GM21619 (cell line): Measurements from ENCODE around the gene PLA2G5.
A peak's percentile ranks its signal among the peaks of the same experiment; 100 is the strongest.

Source experiments
- ATAC-seq: cut with Tn5 transposase; IDR thresholded peaks from one replicate; pipeline ENCODE4 v1.9.1; 2021; ENCODE audit not compliant: unreplicated experiment

The PLA2G5 gene

DNA sequence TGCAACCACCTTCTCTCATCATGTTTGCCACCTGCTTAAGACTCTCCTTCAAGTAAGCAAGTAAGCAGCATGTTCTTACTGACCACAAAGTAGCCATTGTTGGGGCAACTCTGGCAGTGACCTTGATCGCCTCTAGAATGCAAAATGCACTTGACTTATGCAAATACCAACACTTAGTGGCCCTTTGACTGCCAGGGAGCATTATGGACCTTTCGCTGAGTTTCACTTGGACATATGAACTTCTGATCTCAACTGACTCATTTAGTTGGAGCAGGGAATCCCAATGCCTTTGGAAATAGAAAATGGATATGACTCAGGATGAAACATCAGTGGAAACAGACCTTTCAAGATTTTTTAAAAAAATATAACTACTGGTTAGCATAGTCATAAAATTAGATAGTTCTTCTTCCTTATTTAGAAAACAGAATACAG lies 6.1 kb upstream of the PLA2G5 start:
- ATAC-seq, result no peak

- ATAC-seq, result no peak
Measured at GRCh38 chr1:20068722-20069121, 1.3 kb upstream of the PLA2G5 start.

DNA sequence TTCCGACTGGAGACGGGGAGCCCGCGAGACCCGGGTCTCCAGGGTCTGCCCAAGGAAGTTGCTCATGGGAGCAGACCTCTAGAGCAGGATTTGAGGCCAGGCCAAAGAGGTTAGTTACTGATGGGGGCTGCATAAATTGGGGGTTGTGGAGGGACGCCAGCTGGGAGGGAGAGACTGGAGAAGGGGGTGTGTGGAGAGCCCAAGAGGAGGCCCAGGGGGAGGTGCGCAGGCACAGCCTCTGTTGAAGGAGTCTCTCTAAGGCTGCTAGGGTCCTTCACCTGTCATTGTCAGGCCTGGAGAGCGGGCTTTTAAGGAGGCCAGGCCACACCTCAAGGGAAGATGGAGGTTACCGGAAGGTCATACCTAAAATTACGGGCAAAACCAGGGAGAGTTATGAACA lies 363 bp downstream of the PLA2G5 start:
- ATAC-seq, result no peak

DNA sequence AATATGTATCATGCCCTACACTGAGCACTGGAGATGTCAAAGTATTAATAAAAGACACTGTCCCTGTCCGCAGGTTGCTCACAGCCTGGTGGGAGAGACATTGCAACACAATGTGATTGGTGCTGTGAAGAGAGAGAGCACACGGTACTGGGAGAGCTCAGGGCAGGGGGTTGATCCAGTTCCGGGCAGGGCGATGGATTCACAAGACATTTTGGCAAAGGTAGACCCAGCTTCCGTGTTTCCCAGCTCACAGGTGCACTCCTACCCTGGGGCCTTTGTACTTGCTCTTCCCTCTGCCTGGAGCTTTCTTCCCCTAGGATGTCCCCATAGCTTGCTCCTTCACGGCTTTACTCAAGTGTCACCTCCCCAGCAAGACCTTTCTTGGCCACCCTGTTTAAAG lies 1.4 kb downstream of the PLA2G5 start:
- ATAC-seq, result no peak

DNA sequence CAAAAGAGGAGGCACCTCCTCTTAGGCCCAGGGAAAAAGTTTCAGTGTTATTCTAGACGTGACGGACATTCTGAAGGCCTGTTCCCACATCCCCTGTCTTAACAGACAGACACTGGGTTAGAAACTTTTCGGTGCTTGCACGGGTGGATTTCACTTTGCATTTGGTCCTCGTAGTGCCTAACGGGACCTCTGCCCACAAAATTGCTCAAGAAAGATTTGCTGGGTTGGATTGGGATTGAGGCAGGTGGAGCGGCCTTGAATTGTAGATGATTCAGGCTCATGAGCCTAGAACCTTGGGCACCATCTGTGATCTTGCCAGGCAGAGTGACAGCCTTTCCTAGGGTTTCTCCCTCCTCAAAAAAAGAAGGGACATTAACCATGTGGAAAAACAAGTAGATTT lies 2.8 kb downstream of the PLA2G5 start:
- ATAC-seq, result no peak

DNA sequence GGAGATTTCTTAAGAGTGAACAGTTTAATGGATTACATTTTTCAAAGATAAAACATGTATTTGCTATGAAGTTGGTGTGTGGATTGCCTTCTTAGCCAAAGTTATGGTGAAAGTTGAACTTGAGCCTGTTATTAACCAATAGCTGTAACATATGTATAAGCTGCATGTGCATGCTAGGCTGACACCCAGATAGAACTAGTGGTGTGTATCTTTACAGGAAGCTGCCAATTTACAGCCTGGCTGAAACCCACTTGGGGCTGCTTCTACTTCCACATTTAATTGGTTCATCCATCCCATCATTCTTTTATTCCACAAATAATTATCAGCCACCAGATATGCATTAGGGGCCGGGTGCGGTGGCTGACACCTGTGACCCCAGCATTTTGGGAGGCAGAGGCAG lies 3.3 kb downstream of the PLA2G5 start:
- no peak for ATAC-seq

DNA sequence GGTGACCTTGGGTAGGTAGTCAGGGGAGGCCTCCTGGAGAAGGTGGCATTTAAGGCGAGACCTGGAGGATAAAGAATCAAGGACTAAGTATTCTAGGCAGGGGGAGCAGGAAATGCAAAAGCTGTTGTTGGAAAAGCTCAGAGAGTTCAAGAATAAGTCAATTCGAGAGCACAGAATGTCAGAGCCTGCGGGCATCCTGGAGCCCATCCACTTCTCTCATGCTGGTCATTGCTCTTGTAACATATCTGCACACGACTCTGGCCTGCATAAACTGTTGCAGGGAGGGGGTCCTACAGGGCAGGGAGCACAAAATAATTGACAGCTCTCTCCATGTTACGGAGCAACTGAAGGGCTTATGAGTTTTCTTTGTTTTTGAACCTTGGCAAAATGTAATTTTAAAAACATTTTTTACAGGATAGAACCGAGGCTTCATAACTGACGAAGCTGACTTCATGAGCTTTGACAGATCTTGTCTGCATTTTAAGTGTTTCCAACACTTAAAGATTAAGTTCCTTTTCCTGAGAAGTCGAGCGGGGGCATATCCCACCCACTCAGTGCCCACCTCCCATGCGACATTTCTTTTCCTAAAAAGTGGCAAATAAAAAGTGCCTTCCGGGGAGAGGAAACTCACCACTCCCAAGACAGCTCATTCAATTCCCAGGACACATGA lies 4.2 kb downstream of the PLA2G5 start:
- no peak for ATAC-seq

DNA sequence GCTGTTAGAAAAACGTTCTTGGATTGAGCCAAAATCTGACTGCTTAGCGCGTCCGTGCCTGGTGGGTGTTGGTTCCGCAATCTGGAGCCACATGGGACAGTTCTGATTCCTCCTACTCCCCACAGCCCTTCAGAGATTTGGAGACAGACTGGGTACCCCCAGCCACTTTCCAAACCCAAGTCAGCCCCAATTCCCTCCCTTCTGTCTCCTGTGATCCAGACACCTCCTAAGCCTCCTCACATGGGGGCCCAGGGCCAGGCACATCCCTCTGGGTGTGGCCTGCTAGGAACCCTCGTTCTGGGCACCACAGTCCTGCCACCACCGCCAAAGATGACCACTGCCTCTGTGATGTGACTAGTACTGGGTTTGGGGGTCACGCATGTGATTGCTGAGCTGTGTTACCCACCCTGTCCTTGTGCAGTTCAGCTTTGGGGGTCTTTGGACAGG lies 4.8 kb downstream of the PLA2G5 start:
- ATAC-seq, result no peak

- no peak for ATAC-seq
Measured at GRCh38 chr1:20075345-20075744, 5.4 kb downstream of the PLA2G5 start.

DNA sequence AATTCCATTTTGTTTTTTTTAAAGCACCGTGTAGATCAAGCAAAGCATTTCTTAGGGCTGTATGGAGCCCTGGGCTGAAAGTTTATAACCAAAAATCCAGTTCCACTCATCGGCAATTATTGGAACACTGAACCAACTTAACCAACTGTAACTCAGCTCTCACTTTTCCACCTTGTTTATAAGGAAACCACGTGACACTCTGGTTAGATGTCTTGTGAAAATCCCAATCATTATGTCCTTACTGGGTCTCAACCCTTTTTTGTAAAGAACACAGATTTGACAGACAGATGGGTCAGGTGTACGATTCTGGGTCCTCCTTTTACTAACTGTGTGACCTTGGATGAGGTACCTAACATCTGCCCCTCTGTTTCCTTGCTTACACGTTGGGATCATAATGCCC lies 6.2 kb downstream of the PLA2G5 start:
- no peak for ATAC-seq

- no peak for ATAC-seq
Measured at GRCh38 chr1:20076710-20077461, 6.9 kb downstream of the PLA2G5 start.

- ATAC-seq, result peak; percentile 50
Measured at GRCh38 chr1:20078171-20078651, 8.2 kb downstream of the PLA2G5 start.

- no peak for ATAC-seq
Measured at GRCh38 chr1:20078711-20079110, 8.7 kb downstream of the PLA2G5 start.

- no peak for ATAC-seq
Measured at GRCh38 chr1:20079661-20080305, 9.8 kb downstream of the PLA2G5 start.

DNA sequence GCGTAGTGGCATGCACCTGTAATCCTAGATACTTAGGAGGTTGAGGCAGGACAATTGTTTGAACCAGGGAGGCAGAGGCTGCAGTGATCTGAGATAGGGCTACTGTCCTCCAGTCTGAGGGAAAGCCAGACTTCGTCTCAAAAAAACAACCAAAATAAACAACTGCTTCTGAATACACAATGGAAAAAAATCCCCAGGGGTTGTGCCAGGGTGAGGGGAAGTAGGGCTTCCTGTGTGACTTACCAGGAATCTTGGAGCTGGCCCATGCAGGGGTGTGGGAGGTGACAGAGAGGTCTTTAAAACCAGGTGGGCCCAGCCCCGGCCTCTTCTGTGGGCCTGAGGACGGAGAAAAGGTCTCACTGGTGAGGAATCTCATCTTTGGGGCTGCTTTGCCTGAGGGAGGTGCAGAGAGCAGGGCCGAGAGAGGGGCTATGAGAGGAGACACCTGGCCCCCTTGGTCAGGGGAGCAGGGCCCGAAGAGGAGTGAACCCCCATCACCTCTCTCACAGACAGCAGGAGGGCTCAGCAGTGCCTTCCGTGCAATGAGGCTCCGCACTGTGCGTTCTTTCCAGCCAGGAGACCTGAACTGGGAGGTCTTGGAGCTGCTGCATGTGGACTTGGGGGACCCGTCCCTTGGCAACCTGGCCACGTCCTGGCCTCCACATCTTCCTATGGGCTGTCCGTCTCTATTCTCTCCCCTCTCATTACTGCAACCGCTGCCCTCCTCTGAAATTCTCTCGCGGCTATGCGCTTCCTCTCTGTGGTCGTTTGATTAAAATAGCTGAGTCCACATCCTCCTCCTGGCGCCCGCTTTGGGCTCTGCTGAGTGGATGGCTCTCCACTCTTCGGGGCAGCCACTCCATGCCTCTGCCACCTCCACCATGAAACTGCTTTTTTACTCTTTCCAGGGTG lies 10.7 kb downstream of the PLA2G5 start:
- no peak for ATAC-seq

DNA sequence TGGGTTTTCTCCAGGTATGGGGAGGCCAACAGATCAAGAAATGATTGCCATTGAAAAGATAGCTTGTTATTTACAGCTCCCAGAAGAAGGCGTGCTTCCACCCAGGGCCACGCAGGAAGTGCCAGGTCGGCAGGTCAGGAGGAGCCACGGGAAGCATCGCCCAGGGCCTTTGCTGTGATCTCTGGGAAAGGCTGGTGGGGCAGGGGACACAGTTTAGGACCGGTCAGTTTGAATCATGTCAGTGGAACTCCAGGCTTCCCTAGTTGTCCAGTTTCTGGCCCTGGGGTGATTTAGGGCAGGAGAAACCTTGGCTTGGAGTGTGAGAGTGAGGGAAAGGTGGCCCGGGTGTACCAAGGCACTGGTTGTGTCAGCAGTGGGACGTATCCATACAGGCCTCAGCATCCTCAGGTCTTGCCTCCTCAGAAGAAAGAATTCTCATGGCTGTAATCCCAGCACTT lies 11.4 kb downstream of the PLA2G5 start:
- no peak for ATAC-seq

GRCh38 chr1:20082772-20083171 lies 12.8 kb downstream of the PLA2G5 start:
- no peak for ATAC-seq

DNA sequence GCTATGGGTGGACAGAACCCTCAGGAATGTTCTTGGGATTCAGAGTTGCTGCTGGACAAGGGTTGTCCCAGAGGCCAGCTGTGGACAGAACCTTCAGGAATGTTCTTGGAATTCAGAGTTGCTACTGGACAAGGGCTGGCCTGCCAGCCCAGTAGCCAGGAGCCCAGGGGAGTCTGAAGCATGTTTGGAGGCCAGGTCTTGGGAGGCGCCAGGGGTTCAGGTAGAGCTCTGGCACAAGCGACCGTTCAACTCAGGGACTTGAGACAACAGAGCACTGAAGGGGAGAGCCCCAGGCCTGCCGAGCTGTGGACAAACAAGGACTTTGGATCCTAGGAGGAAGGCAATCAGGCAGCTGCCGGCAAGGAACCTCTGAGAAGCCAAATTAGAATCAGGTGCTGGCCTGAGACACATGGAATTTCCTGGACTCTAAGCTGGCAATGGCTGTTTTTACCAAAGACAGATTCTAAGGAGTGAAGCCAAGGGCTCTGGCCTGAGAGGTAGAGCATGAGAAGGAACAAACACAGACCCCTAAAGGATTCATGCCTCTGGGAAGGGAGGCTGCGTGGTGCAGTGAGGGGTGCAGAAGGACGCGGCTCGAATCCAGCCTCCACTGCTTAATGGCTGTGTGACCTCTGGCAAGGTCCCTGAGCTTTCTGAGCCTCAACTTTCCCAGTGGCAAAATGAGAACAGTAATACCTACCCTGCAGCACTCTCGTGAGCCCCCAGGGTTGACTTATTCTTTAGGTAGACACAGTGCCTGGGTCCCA lies 13.4 kb downstream of the PLA2G5 start:
- ATAC-seq, result no peak

DNA sequence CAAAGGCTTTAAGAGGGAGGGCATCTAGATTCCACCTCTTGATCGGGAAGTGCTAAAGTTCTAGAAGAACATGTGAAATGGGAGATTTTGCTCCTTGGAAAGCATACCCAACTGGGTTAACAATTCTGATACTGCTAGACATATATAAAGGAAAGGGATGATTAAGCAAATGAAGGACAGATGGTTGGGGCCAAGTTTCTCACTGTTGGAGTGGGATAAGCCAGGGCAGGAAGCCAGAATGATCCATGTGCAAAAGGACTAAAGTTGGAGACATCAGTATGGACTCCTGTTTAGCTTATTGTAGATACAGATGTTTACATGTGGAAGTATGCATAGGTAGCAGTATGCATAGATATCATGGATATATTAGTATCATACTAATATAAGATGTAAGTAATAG lies 16.8 kb downstream of the PLA2G5 start:
- no peak for ATAC-seq

DNA sequence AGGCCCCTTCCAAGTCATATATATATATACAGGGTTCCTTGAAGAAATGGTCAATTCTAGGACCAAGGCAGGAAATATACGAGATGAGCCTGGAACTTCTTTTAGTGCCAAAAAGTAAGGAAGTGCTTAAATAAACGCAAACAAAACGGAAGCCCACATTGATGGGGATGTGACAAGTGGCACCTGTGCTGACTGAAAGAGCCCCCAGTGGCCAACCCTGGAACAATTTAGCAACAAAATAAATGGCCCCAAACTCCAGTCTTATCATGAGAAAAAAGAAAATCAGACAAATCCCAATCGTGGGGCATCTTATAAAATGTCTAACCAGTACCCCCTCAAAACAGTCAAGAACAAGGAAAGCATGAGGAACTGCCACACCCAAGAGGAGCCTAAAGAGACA lies 17.7 kb downstream of the PLA2G5 start:
- no peak for ATAC-seq
